Activated CD8-positive, alpha-beta memory T cell treated with anti-CD3 and anti-CD28 coated beads, Interleukin-2, amount 50 U/mL, for 1 hour (primary cell): ENCODE results near the gene PAN3.

Source experiments
- DNase-seq: peaks from one replicate; pipeline ENCODE4 v3.0.0-alpha.2; 2020; ENCODE audit errors: extremely low read depth

The PAN3 gene

GRCh38 chr13:28219408-28220099, 81.2 kb downstream of the PAN3 start:
- DNase-seq: no peak

- no peak for DNase-seq
These were observed 81.8 kb downstream of the PAN3 start for GRCh38 chr13:28220166-28220565.

- no peak for DNase-seq
These were observed 91.4 kb downstream of the PAN3 start for GRCh38 chr13:28229522-28230411.

- no peak for DNase-seq
These were observed 93.3 kb downstream of the PAN3 start for GRCh38 chr13:28231642-28232041.

GRCh38 chr13:28237944-28238343, 99.6 kb downstream of the PAN3 start:
- no peak for DNase-seq

GRCh38 chr13:28239374-28239773, 101.0 kb downstream of the PAN3 start:
- DNase-seq: no peak

GRCh38 chr13:28245465-28245864, 107.1 kb downstream of the PAN3 start:
- no peak for DNase-seq

- no peak for DNase-seq
These were observed 108.5 kb downstream of the PAN3 start for GRCh38 chr13:28246891-28247290.

- DNase-seq: no peak
These were observed 109.7 kb downstream of the PAN3 start for GRCh38 chr13:28248080-28248479.

- DNase-seq: no peak
These were observed 112.2 kb downstream of the PAN3 start for GRCh38 chr13:28250542-28250941.

- no peak for DNase-seq
These were observed 113.1 kb downstream of the PAN3 start for GRCh38 chr13:28251466-28251865.

- DNase-seq: no peak
These were observed 114.2 kb downstream of the PAN3 start for GRCh38 chr13:28252547-28252946.

- DNase-seq: no peak
These were observed 119.0 kb downstream of the PAN3 start for GRCh38 chr13:28257305-28257704.

GRCh38 chr13:28258417-28258816, 120.1 kb downstream of the PAN3 start:
- no peak for DNase-seq

GRCh38 chr13:28267497-28267896, 129.2 kb downstream of the PAN3 start:
- no peak for DNase-seq

GRCh38 chr13:28268800-28269223, 130.5 kb downstream of the PAN3 start:
- DNase-seq: no peak

- no peak for DNase-seq
These were observed 132.9 kb downstream of the PAN3 start for GRCh38 chr13:28271056-28271840.

GRCh38 chr13:28273919-28274318, 135.6 kb downstream of the PAN3 start:
- DNase-seq: no peak

GRCh38 chr13:28282451-28282850, 144.1 kb downstream of the PAN3 start:
- no peak for DNase-seq

- DNase-seq: no peak
These were observed 145.3 kb downstream of the PAN3 start for GRCh38 chr13:28283600-28283999.

- no peak for DNase-seq
These were observed 147.9 kb downstream of the PAN3 start for GRCh38 chr13:28286263-28286662.

GRCh38 chr13:28297341-28297740, 159.0 kb downstream of the PAN3 start:
- DNase-seq: no peak
